Measurements from ENCODE around the gene PLXDC2. TPM values are rescaled to one million over a fixed set of nuclear protein-coding genes. Genes with fewer than 3 reads are reported as not detected.

The PLXDC2 gene
- total RNA-seq, 1 experiment from 2014 or later: 38.7 TPM

DNA sequence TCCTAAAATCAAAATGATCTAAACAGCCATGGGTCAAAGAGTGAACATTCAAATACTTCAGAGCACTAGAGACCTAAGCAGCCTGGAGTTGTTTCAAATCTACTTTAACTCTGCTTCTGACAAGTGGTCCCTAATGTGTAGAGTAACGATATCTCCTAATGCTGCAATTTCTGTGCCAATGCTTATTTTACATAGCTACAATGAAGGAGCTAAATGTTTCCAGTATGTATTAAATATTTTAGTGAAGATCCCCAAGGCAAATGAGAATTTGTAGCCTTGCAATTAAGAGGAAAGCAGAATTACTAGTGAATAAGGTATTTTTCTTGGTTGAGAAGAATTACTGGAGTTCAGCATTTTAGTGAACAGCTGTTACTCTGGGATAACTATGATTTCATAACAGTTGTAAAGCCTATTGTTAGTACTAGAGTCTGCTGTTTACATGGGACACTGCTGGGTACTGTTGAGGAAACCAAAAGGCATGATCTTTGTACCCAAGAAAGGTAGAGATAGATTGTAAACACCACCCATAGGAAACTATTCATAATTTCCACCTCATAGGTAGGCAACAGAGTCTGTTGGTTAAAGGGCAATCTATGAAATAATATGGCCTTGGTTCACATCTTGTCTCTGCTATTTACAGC is 271.9 kb downstream of the PLXDC2 start:
- Histone ChIP-seq H2BK120ac (ENCODE audit: low read depth, low read length, poor library complexity, severe bottlenecking) (no peak overlapping the region), H4K20me1 (ENCODE audit: control insufficient read depth, insufficient read depth, insufficient read length) (no peaks in the 10 kb centered on the region), H2BK12ac (ENCODE audit: insufficient read length, low read depth, low read length) (no peak overlapping the region), H3K27me3 (ENCODE audit: insufficient read depth, low read length) (no peaks in the 10 kb centered on the region), H2BK15ac (ENCODE audit: low read depth, low read length) (no peak overlapping the region), H3K23me2 (ENCODE audit: insufficient read length, low read depth, low read length, poor library complexity, severe bottlenecking) (no peaks in the 10 kb centered on the region), H3K18ac (ENCODE audit: insufficient read length, low read depth, low read length) (no peak overlapping the region), H2BK5ac (ENCODE audit: insufficient read length, low read length) (no peak overlapping the region), H3K4me1 (ENCODE audit: insufficient read depth, low read length) (peaks cover 7% of the 10 kb centered on the region; the same call in 1 of the 2 replicates), H3K14ac (ENCODE audit: insufficient read depth, low read length) (no peak overlapping the region), H3K4ac (ENCODE audit: low read depth, low read length) (no peak overlapping the region), H4K91ac (ENCODE audit: insufficient read length, low read depth, low read length) (no peak overlapping the region), H3K79me1 (ENCODE audit: insufficient read depth, low read depth, low read length, poor library complexity, severe bottlenecking) (no peaks in the 10 kb centered on the region), H3K56ac (ENCODE audit: insufficient read length, low read depth, low read length) (no peak overlapping the region), H2BK20ac (ENCODE audit: low read depth, low read length, poor library complexity, severe bottlenecking) (no peak overlapping the region), H3K9me3 (ENCODE audit: control insufficient read depth, low read depth, low read length) (no peaks in the 10 kb centered on the region), H3K27ac (ENCODE audit: insufficient read length, low read depth, low read length) (no peak overlapping the region), H3T11ph (ENCODE audit: low read length) (no peak overlapping the region), H4K5ac (ENCODE audit: insufficient read length, low read depth, low read length) (no peak overlapping the region), H4K8ac (replicated peaks; ENCODE audit: insufficient read length, low read depth, low read length) (no peak overlapping the region), H3K79me2 (ENCODE audit: insufficient read depth, low read length) (no peaks in the 10 kb centered on the region), H3K9ac (ENCODE audit: extremely low read depth, insufficient read length, low read length) (no peak overlapping the region), H3K4me2 (ENCODE audit: insufficient read depth, insufficient read length, low read length) (no peak overlapping the region), H2AK5ac (ENCODE audit: insufficient read length, low read length) (no peak overlapping the region), H2AFZ (ENCODE audit: low read length) (no peak overlapping the region), H3K23ac (ENCODE audit: insufficient read length, low read depth, low read length) (no peak overlapping the region)
- Mint-ChIP-seq H3K27me3 (ENCODE audit: low read depth) (no peaks in the 10 kb centered on the region), H3K4me1 (peaks cover 11 to 19% of the 10 kb centered on the region in 2 experiments; a peak in 3 of 4 replicates), H3K4me3 (no peak overlapping the region), H3K36me3 (ENCODE audit: insufficient read depth in 1 of 3, low read depth in 3 of 3) (peaks cover 5 to 9% (median 6%) of the 10 kb centered on the region in 3 experiments; a peak in 6 of 7 replicates), H3K27ac (no peak overlapping the region), H3K9me3 (peaks cover 3 to 4% of the 10 kb centered on the region in 2 experiments; a peak in 1 of 5 replicates)
- no peak for TF ChIP-seq CTCF (conservative IDR thresholded peaks at IDR 0.05)
- no peak for DNase-seq
- WGBS (ENCODE audit: extremely low coverage, insufficient read length, low lambda C conversion rate): no CpG with 5 or more reads among the region's 1 CpG

All from H9 (cell line).